NB4 (cell line): ENCODE measurements around the gene ECM2.

ENCODE experiments used
- DNase-seq: peaks from one replicate; pipeline ENCODE4 v3.0.0; 2010; ENCODE audit warnings: low read depth
- H3K4me3 ChIP-seq: one replicate; pipeline ENCODE4 v1.5.1; 2011; ENCODE audit warnings: mild to moderate bottlenecking, low read depth, low read length, moderate library complexity
- CTCF ChIP-seq: IDR thresholded peaks from one replicate; pipeline ENCODE4 v1.5.1; 2012; ENCODE audit warnings: low read depth, low read length
- MAX ChIP-seq: IDR thresholded peaks from 2 replicates; pipeline ENCODE4 v1.6.1; 2011; ENCODE audit warnings: low read depth, low read length
- MYC ChIP-seq: IDR thresholded peaks from 2 replicates; pipeline ENCODE4 v1.6.1; 2011; ENCODE audit warnings: low read depth, low read length
- POLR2A ChIP-seq: IDR thresholded peaks from 2 replicates; pipeline ENCODE4 v1.6.1; 2011; ENCODE audit warnings: mild to moderate bottlenecking; ENCODE audit not compliant: insufficient read length; ENCODE audit errors: extremely low read depth

The ECM2 gene

GRCh38 chr9:92500725-92501124, 35.1 kb downstream of the ECM2 start:
- no peak for DNase-seq
- TF ChIP-seq CTCF (no peak), MYC (no peak), POLR2A (no peak), MAX (no peak)
- H3K4me3 ChIP-seq, result no peak overlapping the region

GRCh38 chr9:92499701-92500100, 36.1 kb downstream of the ECM2 start:
- no peak overlapping the region for H3K4me3 ChIP-seq
- no peak for DNase-seq
- TF ChIP-seq POLR2A, result no peak
- TF ChIP-seq CTCF, result no peak
- no peak for TF ChIP-seq MYC
- TF ChIP-seq MAX, result no peak

- no peak for TF ChIP-seq POLR2A
- no peak for TF ChIP-seq CTCF
- no peak for TF ChIP-seq MAX
- DNase-seq, result no peak
- no peak overlapping the region for H3K4me3 ChIP-seq
Observed at GRCh38 chr9:92496396-92497176, 39.2 kb downstream of the ECM2 start.

- no peak overlapping the region for H3K4me3 ChIP-seq
- TF ChIP-seq CTCF, result no peak
- no peak for TF ChIP-seq POLR2A
- no peak for TF ChIP-seq MAX
- no peak for TF ChIP-seq MYC
- DNase-seq, result no peak
Observed at GRCh38 chr9:92494856-92495255, 40.9 kb downstream of the ECM2 start.

- DNase-seq, result no peak
- no peak for TF ChIP-seq MAX
- no peak overlapping the region for H3K4me3 ChIP-seq
Observed at GRCh38 chr9:92493749-92494387, 41.9 kb downstream of the ECM2 start.

- no peak overlapping the region for H3K4me3 ChIP-seq
- TF ChIP-seq MAX (no peak), CTCF (no peak), POLR2A (no peak), MYC (no peak)
- no peak for DNase-seq
Observed at GRCh38 chr9:92492781-92493401, 42.9 kb downstream of the ECM2 start.
